ENCODE data around the gene CCSAP.
A peak's percentile ranks its signal among the peaks of the same experiment; 100 is the strongest.
"Not testable (repeated sequence)": the region's sequence is repeated elsewhere in the genome, so short reads cannot be mapped to it uniquely, and the experiment has no call there.

CCSAP gene, protein sequence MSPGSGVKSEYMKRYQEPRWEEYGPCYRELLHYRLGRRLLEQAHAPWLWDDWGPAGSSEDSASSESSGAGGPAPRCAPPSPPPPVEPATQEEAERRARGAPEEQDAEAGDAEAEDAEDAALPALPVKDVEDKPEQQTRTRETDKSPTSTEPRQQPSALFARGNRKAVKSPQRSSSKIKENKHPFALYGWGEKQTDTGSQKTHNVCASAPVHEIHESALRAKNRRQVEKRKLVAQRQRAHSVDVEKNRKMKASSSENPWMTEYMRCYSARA

DNA sequence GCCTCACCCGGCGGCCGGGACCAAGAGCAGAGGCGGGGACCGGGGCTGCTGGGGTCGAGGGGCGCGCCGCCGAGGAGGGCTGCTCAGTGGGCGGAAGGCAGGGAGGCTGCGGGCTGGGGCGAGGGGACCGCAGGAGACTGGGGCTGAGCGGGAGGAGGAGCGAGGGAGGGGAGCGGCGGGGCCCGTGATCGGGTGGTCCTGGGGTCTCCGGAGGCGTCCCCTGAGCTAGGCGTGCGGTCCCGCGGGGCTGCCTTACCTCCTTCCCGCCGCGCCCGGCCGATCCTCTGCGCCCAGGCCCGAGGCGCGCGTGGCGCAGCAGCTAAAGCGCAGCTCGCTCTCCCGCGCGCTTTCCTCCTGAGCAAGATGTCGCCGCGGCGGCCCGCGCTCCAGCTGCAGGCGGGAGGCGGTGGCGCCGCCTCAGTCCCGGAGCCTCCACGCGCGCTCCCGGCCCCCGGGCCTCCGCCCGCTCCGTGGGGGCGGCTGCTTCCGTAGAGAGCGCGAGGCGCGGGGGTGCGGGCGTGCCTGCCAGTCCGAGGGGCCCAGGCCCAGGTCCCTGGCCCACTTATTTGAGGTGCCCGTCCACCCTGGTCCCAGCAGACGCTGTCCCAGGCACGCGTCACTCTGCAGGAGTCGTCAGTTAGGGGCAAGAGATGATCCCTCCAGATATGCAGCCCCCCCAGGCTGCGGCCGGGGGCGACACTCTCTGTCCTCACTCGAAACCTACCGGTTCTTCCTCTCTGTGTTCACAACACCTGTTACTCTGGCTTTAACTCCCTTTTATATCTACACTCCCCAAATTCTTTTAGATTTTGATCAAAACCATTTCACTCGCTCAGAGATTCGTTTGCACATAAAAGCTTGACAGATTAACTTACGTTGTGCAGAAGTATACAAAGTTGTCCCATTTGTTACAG, at the start of gene CCSAP:
Gene CCSAP, minus strand, starts transcription at position 392 of the 914 bp plus-strand sequence. CDS start 582 bp downstream, outside the sequence.
- peak; percentile 82 for DNase-seq (ENCODE audit: low spot score)

DNA sequence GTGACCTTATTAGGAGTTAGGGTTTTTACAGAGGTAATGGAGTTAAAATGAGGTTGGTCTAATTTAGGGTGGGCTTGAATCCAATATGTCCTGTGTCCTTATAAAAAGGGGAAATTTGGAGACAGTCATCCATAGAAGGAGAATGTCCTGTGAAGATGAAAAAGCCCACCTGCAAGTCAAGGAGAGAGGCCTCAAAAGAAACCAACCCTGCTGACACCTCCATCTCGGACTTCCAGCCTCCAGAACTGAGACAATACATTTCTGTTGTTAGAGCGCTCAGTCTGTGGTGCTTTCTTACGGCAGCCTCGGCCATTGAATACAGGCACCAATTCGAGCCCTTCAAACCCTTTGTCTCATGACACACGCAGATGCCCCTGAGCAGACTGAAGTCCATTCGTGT, 47.3 kb upstream of the CCSAP start:
- DNase-seq (ENCODE audit: low spot score) = no peak

GRCh38 chr1:229388897-229389580, 46.2 kb upstream of the CCSAP start:
- peak; percentile 34 for DNase-seq (ENCODE audit: low spot score)

- no peak for DNase-seq (ENCODE audit: low spot score)
Observed at GRCh38 chr1:229385853-229386456, 43.1 kb upstream of the CCSAP start.

DNA sequence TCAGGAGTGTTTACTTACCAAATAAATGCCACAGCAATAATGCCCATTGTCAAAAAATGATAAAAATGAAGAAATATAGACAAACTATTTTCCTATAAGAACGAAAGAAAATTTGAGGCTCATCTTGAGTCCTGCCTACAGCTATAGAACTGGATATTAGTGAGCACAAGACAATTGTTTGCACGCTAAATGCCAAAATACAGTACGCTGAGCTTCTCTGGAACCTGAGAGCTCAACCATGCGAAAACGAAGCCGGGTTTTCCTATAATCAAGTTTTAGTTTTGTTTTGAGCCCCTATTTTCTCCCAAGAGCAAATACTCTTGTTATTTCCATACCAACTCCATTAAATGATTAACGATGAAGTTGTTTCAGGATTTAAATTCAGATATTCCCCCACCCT, 42.0 kb upstream of the CCSAP start:
- no peak for DNase-seq (ENCODE audit: low spot score)

- no peak for DNase-seq (ENCODE audit: low spot score)
Observed at GRCh38 chr1:229383961-229384360, 41.1 kb upstream of the CCSAP start.

DNA sequence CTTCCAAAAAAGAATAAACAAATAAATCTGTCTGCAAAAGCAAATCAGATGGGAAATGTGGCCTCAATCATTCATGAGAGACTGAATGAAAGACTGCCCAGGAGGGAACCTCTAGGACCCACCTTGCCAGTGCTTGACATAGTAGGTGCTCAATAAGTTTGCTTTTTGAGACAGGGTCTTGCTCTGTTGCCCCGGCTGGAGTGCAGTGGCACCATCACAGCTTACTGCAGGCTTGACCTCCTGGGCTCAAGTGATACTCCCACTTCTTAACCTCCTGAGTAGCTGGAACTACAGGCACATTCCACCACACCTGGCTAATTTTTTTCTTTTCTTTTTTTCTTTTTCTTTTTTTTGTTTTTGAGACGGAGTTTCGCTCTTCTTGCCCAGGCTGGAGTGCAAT, 40.3 kb upstream of the CCSAP start:
- DNase-seq (ENCODE audit: low spot score) = no peak

- no peak for DNase-seq (ENCODE audit: low spot score)
Observed at GRCh38 chr1:229381234-229381633, 38.4 kb upstream of the CCSAP start.

- DNase-seq (ENCODE audit: low spot score) = no peak
Observed at GRCh38 chr1:229380536-229381160, 37.8 kb upstream of the CCSAP start.

DNA sequence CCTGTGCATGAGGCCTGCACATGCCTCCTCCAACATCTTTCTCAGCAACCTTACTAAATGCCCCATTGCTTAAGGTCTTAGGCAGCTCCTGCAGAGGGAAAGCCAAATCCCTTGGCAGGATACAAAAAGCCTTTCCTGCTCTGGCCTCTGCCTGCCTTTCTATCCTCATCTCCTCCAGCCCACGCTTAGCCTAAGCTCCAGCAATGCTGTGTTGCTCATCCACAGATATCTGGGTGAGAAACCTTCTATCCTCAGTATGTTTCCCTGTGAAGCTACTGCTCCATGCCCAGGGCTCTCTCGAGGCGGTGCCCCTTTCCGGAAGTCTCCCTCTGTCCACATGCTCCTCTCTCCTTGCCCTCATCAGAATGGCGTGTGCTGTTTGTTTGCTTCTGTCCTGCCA, 37.0 kb upstream of the CCSAP start:
- no peak for DNase-seq (ENCODE audit: low spot score)

DNA sequence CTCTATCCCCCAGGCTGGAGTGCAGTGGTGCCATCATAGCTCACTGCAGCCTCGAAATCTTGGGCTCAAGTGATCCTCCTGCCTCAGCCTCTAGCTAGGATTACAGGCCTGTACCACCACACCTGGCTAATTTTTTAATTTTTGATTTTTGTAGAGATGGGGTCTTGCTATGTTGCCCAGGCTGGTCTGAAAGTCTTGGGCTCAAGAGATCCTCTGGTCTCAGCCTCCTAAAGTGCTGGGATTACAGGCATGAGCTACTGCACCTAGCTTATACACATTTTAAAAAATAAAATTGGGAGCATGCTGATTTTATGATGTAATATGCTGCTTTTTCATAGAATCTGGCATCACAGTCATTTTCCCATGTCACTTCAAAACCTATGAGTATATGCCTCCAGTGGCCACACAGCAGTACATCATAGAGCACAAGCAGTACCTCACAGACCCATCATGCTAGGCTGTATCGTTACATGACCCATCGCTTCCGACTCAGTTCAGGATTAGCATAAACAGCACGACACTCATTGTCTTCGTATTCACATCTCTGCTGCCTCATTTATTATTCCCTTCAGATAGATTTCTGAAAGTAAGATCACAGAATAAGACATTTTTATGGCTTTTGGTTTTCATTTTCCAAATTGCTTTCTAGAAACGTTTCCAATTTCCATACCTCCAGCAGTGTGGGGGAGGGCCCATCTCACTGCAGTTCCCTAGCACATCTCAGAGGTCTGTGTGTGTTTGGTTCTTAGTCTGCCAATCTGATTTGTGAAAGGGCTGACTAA, 35.9 kb upstream of the CCSAP start:
- no peak for DNase-seq (ENCODE audit: low spot score)

DNA sequence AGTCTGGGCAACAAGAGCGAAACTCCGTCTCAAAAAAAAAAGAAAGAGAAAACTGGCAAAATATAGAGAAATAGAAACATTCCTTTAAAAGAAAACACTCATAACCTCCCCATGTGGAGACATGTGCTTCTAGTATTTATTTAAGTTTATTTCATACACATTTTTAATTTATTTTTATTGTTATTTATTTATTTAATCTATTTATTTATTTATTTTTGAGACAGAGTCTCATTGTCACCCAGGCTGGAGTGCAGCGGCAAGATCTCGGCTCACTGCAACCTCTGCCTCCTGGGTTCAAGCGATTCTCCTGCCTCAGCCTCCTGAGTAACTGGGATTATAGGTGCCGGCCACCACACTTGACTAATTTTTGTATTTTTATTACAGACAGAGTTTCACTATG, 35.2 kb upstream of the CCSAP start:
- DNase-seq (ENCODE audit: low spot score) = not testable (repeated sequence)

- DNase-seq (ENCODE audit: low spot score) = no peak
Observed at GRCh38 chr1:229377429-229377828, 34.6 kb upstream of the CCSAP start.

DNA sequence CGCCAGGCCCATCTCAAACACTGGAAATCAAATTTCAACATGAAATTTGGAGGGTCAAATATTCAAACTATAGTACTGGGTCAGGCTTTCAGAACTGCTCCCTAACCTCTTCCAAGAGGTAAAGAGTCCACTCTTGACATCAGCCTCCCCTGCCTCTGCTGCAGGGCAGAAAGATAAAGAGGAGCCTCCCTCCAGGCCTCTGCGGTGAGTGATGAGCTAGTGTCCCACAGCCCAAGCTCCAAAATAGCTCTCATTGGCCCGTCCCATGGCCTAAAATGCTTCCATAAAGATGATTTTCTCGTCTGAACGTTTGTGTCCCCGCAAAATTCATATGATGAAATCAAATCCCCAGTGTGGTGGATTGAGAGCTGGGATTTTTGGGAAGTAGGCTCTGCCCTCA, 33.7 kb upstream of the CCSAP start:
- DNase-seq (ENCODE audit: low spot score) = no peak

DNA sequence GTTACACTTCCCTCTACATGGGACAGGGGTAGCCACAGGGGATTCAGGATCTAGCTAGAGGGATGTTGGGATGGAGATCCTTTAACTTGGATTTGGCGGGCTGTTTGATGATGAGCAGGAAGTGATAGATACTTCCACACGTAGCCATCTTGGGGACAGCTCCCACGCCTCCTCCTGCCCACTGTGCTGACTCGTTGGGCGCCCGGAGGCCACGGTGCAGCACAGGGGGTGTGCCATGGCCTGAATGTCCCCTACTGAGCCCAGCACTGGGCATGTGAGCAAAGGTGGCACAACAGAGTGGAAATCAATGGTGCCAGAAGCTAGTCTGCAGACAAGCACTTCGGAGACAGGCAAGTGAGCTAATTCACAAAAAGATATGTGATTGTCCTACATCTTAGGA, 31.6 kb upstream of the CCSAP start:
- no peak for DNase-seq (ENCODE audit: low spot score)

- DNase-seq (ENCODE audit: low spot score) = no peak
Observed at GRCh38 chr1:229373395-229373794, 30.5 kb upstream of the CCSAP start.

DNA sequence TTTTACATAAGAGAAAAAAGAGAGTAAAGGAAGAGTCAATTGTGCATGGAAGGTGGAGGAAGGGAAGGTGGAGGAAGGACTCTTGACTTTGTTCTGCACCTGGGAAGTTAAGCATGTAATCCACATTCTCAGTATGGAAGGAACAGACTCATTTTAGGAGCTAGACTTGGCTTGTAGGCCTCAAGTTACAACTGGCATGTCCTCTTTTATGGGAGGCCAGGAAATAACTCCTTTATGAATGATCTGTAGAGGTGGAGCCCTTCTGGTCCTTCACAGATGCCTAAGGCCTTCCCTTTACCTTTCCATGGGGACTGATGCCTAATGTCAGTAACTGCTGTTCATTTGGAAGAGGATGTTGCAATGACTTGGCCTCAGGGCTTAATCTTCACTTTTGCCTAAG, 29.4 kb upstream of the CCSAP start:
- no peak for DNase-seq (ENCODE audit: low spot score)

- DNase-seq (ENCODE audit: low spot score) = no peak
Observed at GRCh38 chr1:229371624-229372023, 28.8 kb upstream of the CCSAP start.

DNA sequence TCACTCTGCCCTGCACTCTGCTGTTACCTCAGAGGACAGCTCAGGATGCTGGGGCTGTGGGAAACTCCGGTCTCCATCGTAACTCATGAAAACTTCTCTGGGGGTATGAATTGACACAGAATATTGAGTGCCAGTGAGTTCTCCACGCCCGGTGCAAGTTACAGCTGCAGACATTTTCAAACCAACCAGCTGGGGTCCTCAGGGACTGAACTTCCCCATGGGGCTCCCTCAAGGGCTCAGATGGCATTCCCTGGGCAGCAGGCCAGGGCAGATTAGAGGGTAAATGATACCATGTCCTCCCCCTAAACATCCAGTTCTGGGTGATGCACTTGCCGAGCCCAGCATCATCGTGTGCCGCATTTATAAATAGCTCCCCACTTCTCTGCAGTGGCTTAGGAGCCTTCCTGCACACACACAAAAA, 27.8 kb upstream of the CCSAP start:
- no peak for DNase-seq (ENCODE audit: low spot score)

GRCh38 chr1:229368347-229368746, 25.5 kb upstream of the CCSAP start:
- no peak for DNase-seq (ENCODE audit: low spot score)

DNA sequence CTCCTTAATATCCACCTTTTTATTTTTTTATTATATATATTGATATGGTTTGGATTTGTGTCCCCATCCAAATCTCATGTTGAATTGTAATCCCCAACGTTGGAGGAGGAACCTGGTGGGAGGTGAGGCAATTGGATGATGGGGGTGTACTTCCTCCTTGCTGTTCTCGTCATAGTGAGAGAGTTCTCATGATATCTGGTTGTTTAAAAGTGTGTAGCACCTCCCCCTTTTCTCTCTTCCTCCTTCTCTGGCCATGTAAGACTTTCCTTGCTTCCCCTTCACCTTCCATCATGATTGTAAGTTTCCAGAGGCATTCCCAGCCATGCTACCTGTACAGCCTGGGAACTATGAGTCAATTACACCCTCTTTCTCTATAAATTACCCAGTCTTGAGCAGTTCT, 22.7 kb upstream of the CCSAP start:
- no peak for DNase-seq (ENCODE audit: low spot score)
